Neutrophil (primary cell): ENCODE results near the gene SLC16A13.

Experiments
- H3K27ac ChIP-seq: fragments of 200-600 bp; sonication (generic); 2 replicates; pipeline ENCODE4 v1.5.1; 2016; ENCODE audit warnings: mild to moderate bottlenecking, moderate library complexity
- H3K27me3 ChIP-seq: fragments of 200-600 bp; sonication (generic); 2 replicates; pipeline ENCODE4 v1.6.0; 2016; ENCODE audit warnings: mild to moderate bottlenecking
- H3K36me3 ChIP-seq: fragments of 200-600 bp; sonication (generic); 2 replicates; pipeline ENCODE4 v1.5.1; 2017
- H3K4me1 ChIP-seq, 2 experiments: fragments of 200-600 bp in 1 of 2; sonication (generic) in 1 of 2; 1 replicate in 1 of 2; 2 replicates in 1 of 2; pipeline versions ENCODE4 v1.5.1 to v1.6.1; 2013 to 2016; ENCODE audit warnings: low read depth in 1 of 2, low read length in 1 of 2, mild to moderate bottlenecking in 1 of 2, moderate library complexity in 1 of 2; ENCODE audit not compliant: control insufficient read depth in 1 of 2, insufficient read depth in 1 of 2
- H3K4me3 ChIP-seq, 2 experiments: fragments of 200-600 bp in 1 of 2; sonication (generic) in 1 of 2; 1 replicate in 1 of 2; 2 replicates in 1 of 2; pipeline ENCODE4 v1.5.1; 2013 to 2016; ENCODE audit warnings: low read depth in 1 of 2, low read length in 1 of 2, mild to moderate bottlenecking in 1 of 2, moderate library complexity in 1 of 2
- H3K9me3 ChIP-seq: fragments of 200-600 bp; sonication (generic); 2 replicates; pipeline ENCODE4 v1.5.1; 2016
- TF ChIP-seq, protein P1 (sequence below): fragments of 200-600 bp; sonication (generic); IDR thresholded peaks from 2 replicates; pipeline ENCODE4 v1.5.1; 2016; ENCODE audit warnings: antibody characterized with exemption

SLC16A13 gene

GRCh38 chr17:7023576-7024401, 12.0 kb upstream of the SLC16A13 start:
- peaks cover 39% of the 10 kb centered on the region for H3K27me3 ChIP-seq
- no peaks in the 10 kb centered on the region for H3K9me3 ChIP-seq
- TF ChIP-seq, protein P1, sequence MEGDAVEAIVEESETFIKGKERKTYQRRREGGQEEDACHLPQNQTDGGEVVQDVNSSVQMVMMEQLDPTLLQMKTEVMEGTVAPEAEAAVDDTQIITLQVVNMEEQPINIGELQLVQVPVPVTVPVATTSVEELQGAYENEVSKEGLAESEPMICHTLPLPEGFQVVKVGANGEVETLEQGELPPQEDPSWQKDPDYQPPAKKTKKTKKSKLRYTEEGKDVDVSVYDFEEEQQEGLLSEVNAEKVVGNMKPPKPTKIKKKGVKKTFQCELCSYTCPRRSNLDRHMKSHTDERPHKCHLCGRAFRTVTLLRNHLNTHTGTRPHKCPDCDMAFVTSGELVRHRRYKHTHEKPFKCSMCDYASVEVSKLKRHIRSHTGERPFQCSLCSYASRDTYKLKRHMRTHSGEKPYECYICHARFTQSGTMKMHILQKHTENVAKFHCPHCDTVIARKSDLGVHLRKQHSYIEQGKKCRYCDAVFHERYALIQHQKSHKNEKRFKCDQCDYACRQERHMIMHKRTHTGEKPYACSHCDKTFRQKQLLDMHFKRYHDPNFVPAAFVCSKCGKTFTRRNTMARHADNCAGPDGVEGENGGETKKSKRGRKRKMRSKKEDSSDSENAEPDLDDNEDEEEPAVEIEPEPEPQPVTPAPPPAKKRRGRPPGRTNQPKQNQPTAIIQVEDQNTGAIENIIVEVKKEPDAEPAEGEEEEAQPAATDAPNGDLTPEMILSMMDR, result no peak
- peaks cover 21 to 24% of the 10 kb centered on the region in 2 experiments for H3K4me1 ChIP-seq
- H3K4me3 ChIP-seq, result peak overlapping the region; percentile 61 to 69
- peak overlapping the region; percentile 1 for H3K27ac ChIP-seq
- no peaks in the 10 kb centered on the region for H3K36me3 ChIP-seq

GRCh38 chr17:7024402-7024785, 11.4 kb upstream of the SLC16A13 start:
- TF ChIP-seq, protein P1, result no peak
- Histone ChIP-seq H3K27ac (no peak overlapping the region), H3K4me3 (no peak overlapping the region), H3K4me1 (peaks cover 22 to 24% of the 10 kb centered on the region in 2 experiments), H3K36me3 (no peaks in the 10 kb centered on the region), H3K27me3 (peaks cover 39% of the 10 kb centered on the region), H3K9me3 (no peaks in the 10 kb centered on the region)

DNA sequence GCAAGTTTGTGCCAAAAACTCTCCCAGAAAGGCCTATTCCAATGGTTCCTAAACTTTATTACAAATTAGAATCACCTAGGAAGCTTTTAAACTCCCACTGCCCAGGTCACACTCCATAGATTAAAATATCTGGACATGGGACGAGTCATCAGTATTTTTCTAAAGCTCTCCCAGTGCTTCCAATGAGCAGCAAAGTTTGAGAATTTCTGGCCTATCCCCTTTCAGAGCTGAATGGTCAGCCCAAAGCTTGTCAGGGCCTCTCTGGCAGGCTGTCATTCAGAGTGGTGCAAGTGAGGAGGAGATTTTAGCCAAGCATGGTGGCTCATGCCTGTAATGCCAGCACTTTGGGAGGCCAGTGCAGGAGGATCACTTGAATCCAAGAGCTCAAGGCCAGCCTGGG, 10.6 kb upstream of the SLC16A13 start:
- H3K27ac ChIP-seq, result no peak overlapping the region
- peaks cover 33% of the 10 kb centered on the region for H3K27me3 ChIP-seq
- H3K4me3 ChIP-seq, result no peak overlapping the region
- H3K4me1 ChIP-seq, result peaks cover 30 to 32% of the 10 kb centered on the region in 2 experiments
- no peaks in the 10 kb centered on the region for H3K9me3 ChIP-seq
- TF ChIP-seq, protein P1, result no peak
- H3K36me3 ChIP-seq, result no peaks in the 10 kb centered on the region

DNA sequence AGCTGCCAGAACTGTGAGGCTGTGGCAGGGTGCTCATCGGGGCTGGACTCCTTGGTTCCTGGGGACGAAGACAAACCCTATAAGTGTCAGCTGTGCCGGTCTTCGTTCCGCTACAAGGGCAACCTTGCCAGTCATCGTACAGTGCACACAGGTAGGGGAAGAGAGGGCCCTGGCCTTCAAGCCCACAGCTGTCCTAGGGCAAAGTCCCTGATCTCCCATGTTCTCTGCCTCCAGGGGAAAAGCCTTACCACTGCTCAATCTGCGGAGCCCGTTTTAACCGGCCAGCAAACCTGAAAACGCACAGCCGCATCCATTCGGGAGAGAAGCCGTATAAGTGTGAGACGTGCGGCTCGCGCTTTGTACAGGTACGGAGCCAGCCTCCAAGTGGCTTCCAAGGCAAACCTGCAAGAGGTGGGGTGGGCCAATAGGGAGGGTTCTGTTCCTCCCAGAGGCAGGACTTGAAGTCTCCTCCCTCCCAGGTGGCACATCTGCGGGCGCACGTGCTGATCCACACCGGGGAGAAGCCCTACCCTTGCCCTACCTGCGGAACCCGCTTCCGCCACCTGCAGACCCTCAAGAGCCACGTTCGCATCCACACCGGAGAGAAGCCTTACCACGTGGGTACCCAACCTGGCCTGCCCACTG, 9.2 kb upstream of the SLC16A13 start:
- Histone ChIP-seq H3K4me1 (peaks cover 29% of the 10 kb centered on the region in 2 experiments), H3K27me3 (peaks cover 27% of the 10 kb centered on the region), H3K4me3 (no peak overlapping the region), H3K36me3 (no peaks in the 10 kb centered on the region), H3K27ac (no peak overlapping the region), H3K9me3 (no peaks in the 10 kb centered on the region)
- TF ChIP-seq, protein P1, result no peak

DNA sequence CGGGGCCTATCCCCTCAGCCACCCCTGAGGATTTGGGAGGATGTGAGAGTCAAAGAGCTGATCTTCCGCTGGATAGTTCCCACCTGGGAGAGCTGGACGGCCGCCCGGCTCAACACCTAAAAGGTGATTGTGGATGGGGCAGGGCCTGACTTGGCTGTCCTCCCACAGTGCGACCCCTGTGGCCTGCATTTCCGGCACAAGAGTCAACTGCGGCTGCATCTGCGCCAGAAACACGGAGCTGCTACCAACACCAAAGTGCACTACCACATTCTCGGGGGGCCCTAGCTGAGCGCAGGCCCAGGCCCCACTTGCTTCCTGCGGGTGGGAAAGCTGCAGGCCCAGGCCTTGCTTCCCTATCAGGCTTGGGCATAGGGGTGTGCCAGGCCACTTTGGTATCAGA, 8.5 kb upstream of the SLC16A13 start:
- H3K27me3 ChIP-seq, result peaks cover 19% of the 10 kb centered on the region
- H3K4me3 ChIP-seq, result no peak overlapping the region
- no peaks in the 10 kb centered on the region for H3K36me3 ChIP-seq
- no peak overlapping the region for H3K27ac ChIP-seq
- H3K9me3 ChIP-seq, result no peaks in the 10 kb centered on the region
- TF ChIP-seq, protein P1, result no peak
- H3K4me1 ChIP-seq, result peaks cover 21 to 22% of the 10 kb centered on the region in 2 experiments
